Epithelial cell of esophagus (primary cell): ENCODE data around the gene MYCBP.
"Not testable (repeated sequence)": the region's sequence is repeated elsewhere in the genome, so short reads cannot be mapped to it uniquely, and the experiment has no call there.

Experiments used
- DNase-seq: peaks from one replicate; pipeline ENCODE4 v3.0.0; 2010; ENCODE audit warnings: low read depth
- H3K4me3 ChIP-seq: 2 replicates; pipeline ENCODE4 v1.5.1; 2011; ENCODE audit warnings: mild to moderate bottlenecking, low read length, control low read depth
- CTCF ChIP-seq: IDR thresholded peaks from 2 replicates; pipeline ENCODE4 v1.5.1; 2011; ENCODE audit warnings: low read depth, mild to moderate bottlenecking, low read length, control low read depth, inconsistent platforms; ENCODE audit not compliant: insufficient read depth; ENCODE audit errors: missing control alignments

The MYCBP gene

GRCh38 chr1:38852780-38853179 lies 20.4 kb downstream of the MYCBP start:
- no peak overlapping the region for H3K4me3 ChIP-seq
- DNase-seq = no peak
- TF ChIP-seq CTCF = no peak

GRCh38 chr1:38848071-38848470 lies 25.1 kb downstream of the MYCBP start:
- no peak for TF ChIP-seq CTCF
- no peak overlapping the region for H3K4me3 ChIP-seq
- DNase-seq = no peak

GRCh38 chr1:38846210-38846609 lies 26.9 kb downstream of the MYCBP start:
- TF ChIP-seq CTCF = no peak
- H3K4me3 ChIP-seq = no peak overlapping the region
- no peak for DNase-seq

- not testable (repeated sequence) for H3K4me3 ChIP-seq
These were observed 28.1 kb downstream of the MYCBP start for GRCh38 chr1:38845088-38845487.

GRCh38 chr1:38840281-38840680 lies 32.9 kb downstream of the MYCBP start:
- no peak for DNase-seq

More at GRCh38 chr1:38845088-38845487, 28.1 kb downstream of the MYCBP start:
- not testable (repeated sequence) for DNase-seq

GRCh38 chr1:38839363-38839762 lies 33.8 kb downstream of the MYCBP start:
- no peak for DNase-seq
- no peak overlapping the region for H3K4me3 ChIP-seq
- no peak for TF ChIP-seq CTCF

More at GRCh38 chr1:38840281-38840680, 32.9 kb downstream of the MYCBP start:
- H3K4me3 ChIP-seq = no peak overlapping the region
- no peak for TF ChIP-seq CTCF

GRCh38 chr1:38836316-38836715 lies 36.8 kb downstream of the MYCBP start:
- not testable (repeated sequence) for H3K4me3 ChIP-seq, DNase-seq

GRCh38 chr1:38834937-38835827 lies 38.0 kb downstream of the MYCBP start:
- peak; percentile 92 for DNase-seq
- H3K4me3 ChIP-seq = no peak overlapping the region
- peak; percentile 83 for TF ChIP-seq CTCF
